Prostate gland (tissue), 2 donors: ENCODE results near the gene BBS10.

Experiments
- POLR2A ChIP-seq: fragments of 450-650 bp; IDR thresholded peaks from one replicate; pipeline ENCODE4 v1.6.1; 2016; ENCODE audit warnings: antibody characterized with exemption, mild to moderate bottlenecking
- POLR2AphosphoS5 ChIP-seq: sonication (generic); formaldehyde crosslinking; IDR thresholded peaks from one replicate; pipeline ENCODE4 v1.6.1; 2017; ENCODE audit warnings: antibody characterized with exemption
- TF ChIP-seq, protein P1 (sequence below), 4 experiments: fragments of 200-600 bp in 2 of 4; fragments of 450-650 bp in 2 of 4; sonication (generic) in 2 of 4; IDR thresholded peaks; 1 replicate in 3 of 4; 2 replicates in 1 of 4; pipeline ENCODE4 v1.5.1; 2016 to 2019; ENCODE audit warnings: antibody characterized with exemption in 4 of 4, mild to moderate bottlenecking in 2 of 4, moderate library complexity in 2 of 4

DNA sequence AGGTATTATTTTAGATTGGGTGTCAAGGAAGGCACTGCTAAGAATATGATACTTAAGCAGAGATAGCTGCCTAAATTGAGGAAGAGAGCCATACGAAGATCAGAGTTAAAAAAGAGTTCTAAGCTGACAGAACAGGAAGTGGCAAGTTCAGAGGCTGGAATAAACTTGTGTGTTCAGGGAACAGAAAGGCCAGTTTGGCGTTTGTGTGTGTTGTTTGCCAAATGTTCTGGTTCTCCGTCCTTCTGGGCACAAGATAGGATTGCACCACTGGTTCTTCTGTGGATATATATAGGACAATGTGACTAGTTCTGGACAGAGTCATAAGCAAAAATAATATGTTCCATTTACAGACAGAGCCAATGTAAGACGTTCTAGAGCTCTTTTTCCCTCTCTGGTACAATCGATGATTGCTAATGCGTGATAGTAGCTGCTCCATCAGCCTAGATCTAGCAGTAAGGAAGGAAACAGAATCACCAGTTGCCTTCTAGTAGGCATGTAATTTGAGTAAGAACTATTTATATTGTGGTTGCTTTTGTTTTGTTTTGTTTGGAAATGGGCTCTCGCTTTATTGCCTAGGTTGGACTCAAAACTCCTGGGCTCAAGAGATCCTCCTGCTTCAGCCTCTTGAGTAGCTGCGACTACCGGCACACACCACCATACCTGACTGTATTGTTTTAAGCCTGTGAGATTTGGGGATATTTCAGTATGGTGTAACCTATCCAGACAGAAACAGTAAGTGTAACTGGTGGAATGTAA is 7.4 kb downstream of the BBS10 start:
- TF ChIP-seq POLR2AphosphoS5 (no peak), POLR2A (no peak)
- TF ChIP-seq, protein P1, sequence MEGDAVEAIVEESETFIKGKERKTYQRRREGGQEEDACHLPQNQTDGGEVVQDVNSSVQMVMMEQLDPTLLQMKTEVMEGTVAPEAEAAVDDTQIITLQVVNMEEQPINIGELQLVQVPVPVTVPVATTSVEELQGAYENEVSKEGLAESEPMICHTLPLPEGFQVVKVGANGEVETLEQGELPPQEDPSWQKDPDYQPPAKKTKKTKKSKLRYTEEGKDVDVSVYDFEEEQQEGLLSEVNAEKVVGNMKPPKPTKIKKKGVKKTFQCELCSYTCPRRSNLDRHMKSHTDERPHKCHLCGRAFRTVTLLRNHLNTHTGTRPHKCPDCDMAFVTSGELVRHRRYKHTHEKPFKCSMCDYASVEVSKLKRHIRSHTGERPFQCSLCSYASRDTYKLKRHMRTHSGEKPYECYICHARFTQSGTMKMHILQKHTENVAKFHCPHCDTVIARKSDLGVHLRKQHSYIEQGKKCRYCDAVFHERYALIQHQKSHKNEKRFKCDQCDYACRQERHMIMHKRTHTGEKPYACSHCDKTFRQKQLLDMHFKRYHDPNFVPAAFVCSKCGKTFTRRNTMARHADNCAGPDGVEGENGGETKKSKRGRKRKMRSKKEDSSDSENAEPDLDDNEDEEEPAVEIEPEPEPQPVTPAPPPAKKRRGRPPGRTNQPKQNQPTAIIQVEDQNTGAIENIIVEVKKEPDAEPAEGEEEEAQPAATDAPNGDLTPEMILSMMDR (IDR thresholded peaks at IDR 0.05): no peak
